Measurements from ENCODE around the gene ACTMAP.
A peak's percentile ranks its signal among the peaks of the same experiment; 100 is the strongest.

The ACTMAP gene

GRCh38 chr19:40717880-40718773, 32.1 kb downstream of the ACTMAP start:
- DNase-seq, result no peak

DNA sequence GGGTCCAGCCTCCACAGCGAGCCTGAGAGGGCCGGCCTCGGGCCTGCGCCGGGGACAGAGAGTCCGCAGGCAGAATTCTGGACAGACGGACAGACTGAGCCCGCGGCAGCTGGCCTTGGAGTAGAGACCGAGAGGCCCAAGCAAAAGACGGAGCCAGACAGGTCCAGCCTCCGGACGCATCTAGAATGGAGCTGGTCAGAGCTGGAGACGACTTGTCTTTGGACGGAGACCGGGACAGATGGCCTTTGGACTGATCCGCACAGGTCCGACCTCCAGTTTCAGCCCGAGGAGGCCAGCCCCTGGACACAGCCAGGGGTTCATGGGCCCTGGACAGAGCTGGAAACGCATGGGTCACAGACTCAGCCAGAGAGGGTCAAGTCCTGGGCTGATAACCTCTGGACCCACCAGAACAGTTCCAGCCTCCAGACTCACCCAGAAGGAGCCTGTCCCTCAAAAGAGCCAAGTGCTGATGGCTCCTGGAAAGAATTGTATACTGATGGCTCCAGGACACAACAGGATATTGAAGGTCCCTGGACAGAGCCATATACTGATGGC, 32.9 kb downstream of the ACTMAP start:
- no peak for DNase-seq

- DNase-seq, result peak; percentile 90
Measured at GRCh38 chr19:40716482-40717324, 33.6 kb downstream of the ACTMAP start, which contains the start of the genes COQ8B and ITPKC. Gene COQ8B, minus strand, starts transcription at chr19:40716886. Its CDS starts 2,254 bp downstream, at chr19:40714632. Gene ITPKC, plus strand, starts transcription at chr19:40717112. Its CDS starts 24 bp downstream, at chr19:40717136.

DNA sequence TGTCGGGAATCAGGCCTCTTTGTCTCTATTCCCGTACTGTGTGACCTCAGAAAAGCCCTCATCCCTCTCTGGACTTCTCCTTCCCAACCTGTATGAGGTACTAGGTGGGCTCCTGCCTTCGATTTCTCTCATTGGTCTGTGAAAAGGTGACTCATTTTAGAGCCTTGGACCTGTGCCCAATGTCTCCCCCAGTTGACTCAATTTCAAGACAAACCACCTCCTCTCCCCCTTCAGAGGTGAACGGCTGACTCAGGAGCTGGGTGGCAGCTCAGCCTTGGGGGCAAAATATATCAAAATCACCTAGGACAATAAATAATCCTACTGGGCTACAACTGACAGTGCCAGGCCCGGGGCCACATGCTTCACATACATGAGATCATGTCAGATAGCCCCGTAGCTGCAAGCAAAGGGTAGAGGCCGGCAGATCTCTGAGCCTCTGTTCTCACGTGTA, 34.2 kb downstream of the ACTMAP start:
- no peak for DNase-seq

DNA sequence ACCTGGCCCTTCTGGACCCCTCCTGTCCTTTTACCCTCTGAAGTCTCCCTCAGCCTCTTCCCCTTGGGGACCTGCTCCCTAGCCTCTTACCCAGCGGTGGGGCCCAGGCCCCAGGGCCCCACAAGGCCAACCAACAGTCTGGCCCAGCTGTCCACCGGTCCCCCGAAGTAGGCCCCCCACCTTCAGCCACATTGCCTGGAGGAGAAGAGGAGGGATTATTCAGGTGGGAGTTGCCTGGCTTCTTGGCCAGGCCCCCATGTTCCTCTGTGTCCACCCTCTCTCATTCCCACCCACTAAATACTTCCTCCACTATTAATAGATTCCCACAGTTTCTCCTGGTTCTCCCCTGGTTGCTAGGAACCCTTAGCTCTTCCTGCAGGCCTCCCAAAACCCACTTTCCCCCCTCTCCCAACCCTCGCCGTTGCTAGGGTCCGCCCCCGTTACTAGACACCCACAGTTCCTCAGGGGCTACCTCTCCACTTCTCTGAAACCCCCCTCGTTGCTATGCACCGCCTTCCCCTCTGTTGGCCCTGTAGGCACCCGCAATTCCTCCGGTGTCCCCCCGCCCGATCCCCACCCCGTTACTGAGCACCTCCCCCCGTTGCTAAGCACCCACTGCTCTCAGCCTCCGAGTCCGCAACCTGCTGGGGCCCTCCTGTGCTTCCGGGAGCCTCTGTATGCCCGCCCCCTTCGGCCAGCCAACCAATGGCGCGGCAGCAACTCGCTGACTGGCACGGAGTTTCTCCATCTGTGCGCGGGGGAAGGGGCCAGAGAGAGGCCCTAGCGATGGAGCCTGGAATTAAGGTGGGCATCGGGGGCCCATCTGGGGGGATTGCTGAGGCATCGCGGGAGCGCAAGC, 35.6 kb downstream of the ACTMAP start:
- DNase-seq, result peak; percentile 82

GRCh38 chr19:40713939-40714338, 36.3 kb downstream of the ACTMAP start:
- no peak for DNase-seq

DNA sequence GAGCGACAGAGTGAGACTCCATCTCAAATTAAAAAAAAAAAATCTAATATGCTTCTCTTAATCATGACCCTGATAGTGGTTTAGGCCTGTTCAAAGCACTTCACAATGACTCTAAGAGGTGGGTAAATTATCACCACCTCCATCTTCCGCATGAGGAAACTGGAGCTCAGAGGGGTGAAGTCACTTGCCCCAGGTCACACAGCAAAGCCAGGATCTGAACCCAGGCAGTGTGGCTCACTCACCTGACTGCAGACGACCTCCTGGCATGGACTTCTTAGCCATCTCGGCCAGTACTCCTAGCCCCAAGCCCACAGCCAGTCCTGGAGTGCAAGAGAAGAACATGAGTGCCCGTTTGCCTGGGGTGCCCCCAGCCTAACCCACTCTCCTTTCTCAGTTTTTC, 40.5 kb downstream of the ACTMAP start:
- no peak for DNase-seq

- DNase-seq, result no peak
Measured at GRCh38 chr19:40707615-40708014, 42.7 kb downstream of the ACTMAP start.

GRCh38 chr19:40705950-40706619, 44.2 kb downstream of the ACTMAP start:
- DNase-seq, result no peak

DNA sequence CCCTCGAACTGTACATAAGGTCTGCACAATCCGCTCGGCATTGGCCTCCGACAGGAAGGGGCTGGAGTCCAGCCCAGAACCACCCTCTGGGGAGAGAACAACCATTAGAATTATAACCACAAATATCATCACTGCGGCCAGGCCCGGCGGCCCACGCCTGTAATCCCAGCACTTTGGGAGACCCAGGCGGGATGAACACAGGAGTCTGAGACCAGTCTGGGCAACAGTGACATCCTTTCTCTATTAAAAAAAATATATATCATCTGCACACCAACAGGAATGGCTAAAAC, 45.0 kb downstream of the ACTMAP start:
- DNase-seq, result no peak

DNA sequence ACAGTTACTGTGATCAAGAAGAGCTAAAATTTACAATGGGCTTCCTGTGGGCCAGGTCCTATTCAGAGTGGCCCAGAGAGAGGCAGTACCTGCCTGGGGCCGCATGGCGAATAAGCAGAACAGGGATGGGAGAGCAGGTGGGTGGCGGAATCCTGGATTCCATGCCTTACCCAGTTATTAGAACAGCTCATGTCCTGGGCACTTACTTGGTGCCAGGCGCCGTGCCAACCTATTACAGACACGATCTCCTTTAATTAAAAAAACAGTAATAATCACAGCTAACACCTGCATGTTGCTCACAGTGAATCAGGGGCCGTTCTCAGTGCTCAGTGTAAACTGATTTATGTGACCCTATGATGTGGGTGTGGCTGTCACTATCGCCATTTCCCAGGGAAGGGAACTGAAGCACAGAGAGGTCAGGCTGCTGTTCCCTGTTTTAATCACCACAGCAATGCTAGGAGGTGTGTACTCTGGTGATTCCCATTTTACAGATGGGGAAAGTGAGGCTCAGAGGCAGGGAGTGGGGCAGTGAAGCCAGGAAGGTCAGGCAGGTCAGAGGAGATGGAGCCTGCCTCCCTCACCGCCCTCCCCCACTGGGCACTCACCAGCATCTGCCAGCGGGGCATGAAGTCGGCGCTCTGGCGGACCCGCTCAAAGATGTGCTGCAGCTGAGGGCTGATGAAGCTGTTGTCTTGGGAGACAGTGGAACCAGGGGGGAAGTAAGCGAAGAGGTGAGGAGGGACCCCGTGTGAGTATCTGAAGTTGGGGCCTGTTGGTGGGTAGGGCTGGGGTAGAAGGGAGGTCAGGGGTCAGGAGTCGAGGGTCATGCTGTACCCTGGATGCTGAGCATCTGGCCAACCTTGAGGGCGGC, 45.6 kb downstream of the ACTMAP start:
- no peak for DNase-seq

DNA sequence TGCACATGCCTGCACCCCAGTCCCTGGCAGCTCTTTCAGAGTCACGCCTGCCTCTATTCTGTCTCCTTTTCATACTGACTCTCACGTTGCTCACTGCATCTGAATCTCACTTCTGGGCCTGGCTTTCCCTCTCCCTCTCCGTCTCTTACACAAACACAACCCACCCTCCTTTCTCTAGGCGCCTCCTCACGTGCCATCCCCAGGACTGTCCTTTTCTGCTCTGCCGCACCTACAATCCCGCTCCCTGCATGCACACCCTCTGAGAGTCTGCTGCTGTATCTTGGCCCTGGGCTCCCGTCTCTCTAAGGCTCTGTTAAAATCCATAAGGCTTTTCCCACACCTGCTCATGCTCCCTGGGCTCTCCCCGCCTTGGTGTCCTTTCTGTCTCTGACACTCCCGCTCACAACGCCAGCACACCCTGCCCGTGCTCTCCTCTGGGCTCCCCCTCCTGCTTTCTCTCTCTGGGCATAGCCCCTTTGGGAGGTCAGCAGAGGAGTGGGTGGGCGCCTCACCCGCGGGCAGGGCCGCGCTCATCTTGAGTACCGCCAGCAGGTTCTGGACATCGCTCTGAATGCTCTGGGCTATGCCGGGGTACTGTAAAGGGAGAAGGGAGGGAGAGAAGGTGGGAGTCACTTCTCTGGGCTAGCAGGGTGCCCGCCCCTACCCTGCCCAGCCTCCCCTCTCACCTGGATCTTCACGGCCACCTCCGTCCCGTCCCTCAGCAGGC, 47.1 kb downstream of the ACTMAP start:
- DNase-seq, result no peak

DNA sequence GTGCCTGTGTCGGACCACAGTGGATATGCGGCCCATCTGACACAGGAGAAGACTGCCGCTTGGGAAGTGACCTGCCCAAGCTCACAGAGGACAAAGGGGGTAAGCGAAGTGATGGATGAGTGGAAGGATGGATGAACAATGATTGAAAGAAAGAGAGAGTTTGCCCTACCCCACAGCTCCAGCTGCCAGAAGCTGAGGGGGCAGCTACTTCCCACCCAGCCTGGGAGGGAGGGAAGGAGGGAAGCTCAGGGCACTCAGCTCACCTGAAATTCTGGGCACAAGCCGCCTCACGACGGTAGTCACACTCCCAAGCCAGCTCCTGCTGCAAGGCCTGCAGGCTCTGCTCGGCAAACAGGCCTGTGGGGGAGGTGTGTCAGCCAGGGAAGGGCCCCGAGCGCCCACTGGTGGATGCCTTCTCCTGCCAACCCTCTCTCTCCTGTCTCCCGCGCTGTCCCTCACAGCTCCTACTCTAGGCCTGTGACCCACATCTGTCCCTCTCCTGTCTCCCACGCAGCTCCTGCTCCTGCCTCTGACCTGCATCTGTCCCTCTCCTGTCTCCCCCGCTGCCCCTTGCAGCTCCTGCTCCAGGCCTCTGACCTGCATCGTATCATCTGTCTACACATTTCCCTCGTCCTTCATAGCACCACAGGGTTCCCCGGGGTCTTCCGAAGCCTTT, 47.8 kb downstream of the ACTMAP start:
- DNase-seq, result no peak

DNA sequence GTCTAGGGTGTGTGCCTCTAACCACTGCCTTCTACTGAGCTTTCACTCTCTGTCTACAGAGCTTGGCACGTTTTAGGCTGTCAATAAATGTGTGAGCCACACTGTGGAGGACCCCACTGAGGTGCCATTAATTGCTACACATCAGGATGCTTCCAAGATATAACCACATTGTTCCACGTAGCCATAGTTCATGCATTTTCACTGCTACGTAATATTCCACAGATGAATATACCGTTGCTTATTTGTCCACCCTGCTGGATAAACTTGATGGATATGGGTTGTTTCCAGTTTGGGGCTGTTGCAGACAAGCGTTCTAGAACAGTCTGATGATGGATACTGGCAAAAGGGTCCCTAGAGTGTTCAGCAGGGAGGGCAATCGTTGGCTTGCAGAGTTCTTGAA, 48.5 kb downstream of the ACTMAP start:
- DNase-seq, result no peak

DNA sequence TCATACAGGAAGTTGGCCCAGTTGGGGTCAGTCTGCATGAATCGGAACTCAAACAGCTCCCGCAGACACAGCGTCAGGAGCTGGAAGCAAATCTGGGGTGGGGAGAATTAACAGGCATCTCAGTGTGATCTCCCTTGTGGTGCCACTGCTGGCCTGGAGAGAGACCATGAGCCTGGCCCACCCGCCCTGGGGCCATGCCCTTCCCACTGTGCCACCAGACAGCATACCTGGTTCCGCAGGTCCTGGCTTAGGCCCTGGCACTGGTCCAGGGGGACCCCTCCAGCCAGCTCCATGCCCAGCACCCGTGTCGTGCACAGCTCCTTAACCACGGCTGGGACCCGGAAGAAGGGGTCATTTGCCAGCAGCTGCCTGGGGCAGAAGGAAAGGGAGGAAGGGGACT, 50.2 kb downstream of the ACTMAP start:
- DNase-seq, result no peak

- no peak for DNase-seq
Measured at GRCh38 chr19:40697007-40697406, 53.3 kb downstream of the ACTMAP start.

DNA sequence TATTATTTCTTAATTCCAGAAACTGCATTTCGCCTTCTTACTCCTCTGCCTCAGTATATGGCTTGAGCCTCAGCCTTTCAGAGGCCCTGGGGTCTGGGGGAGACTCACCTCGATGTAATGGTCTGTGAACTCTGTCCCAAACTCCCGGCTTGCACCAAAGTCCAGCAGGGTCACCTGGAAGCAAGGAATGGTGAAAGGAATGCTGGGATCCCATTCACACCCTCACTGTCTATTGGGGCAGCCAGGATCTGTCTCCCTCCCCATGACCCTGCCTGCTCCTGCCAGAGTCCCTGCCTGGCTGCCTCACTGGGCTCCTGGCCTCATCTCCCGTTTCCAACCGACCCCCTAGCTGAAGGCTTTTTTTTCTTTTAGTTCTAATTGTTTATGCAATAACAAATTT, 54.4 kb downstream of the ACTMAP start:
- DNase-seq, result no peak

- DNase-seq, result no peak
Measured at GRCh38 chr19:40693896-40694295, 56.4 kb downstream of the ACTMAP start.

GRCh38 chr19:40693150-40693788, 57.0 kb downstream of the ACTMAP start:
- DNase-seq, result no peak
